ENCODE results near the gene ROR1. TPM values are rescaled to one million over a fixed set of nuclear protein-coding genes. Genes with fewer than 3 reads are reported as not detected.

ROR1 gene
- total and polyA plus RNA-seq, 9 of the 15 experiments (the other 6 are each of a cell fraction or from before 2014, with no cell fraction given) = 0.02 TPM; not detected in 8

- CTCF ChIA-PET (ENCODE audit: low intra/inter-chr PET ratio) = no interaction called here
- H3K4me2 ChIP-seq (ENCODE audit: insufficient read depth, low read length) = no peak overlapping the region
Measured at GRCh38 chr1:63871463-63871862, 97.6 kb downstream of the ROR1 start.

GRCh38 chr1:63873751-63874150, 99.9 kb downstream of the ROR1 start:
- H3K27ac ChIP-seq (ENCODE audit: extremely low read depth, low read depth, low read length) = no peak overlapping the region
- no peaks in the 10 kb centered on the region for H4K20me1 ChIP-seq (replicated peaks; ENCODE audit: control insufficient read depth, insufficient read depth, low read length)
- no peak overlapping the region for H3K4me2 ChIP-seq (ENCODE audit: insufficient read depth, low read length)
- no peak overlapping the region for H2AFZ ChIP-seq (ENCODE audit: low read depth, low read length)
- H3K9me3 ChIP-seq (replicated peaks; ENCODE audit: control insufficient read depth, insufficient read depth, low read depth, low read length) = no peaks in the 10 kb centered on the region
- in situ Hi-C loops (cut with MboI) (no loop called here), intact Hi-C loops (cut with micrococcal nuclease) (no loop called here)
- FAIRE-seq (no peak), ATAC-seq (no peak), DNase-seq (ENCODE audit: extremely low read depth in 1 of 4, low spot score in 3 of 4) (no peak)
- H3K9me1 ChIP-seq (ENCODE audit: control insufficient read depth, insufficient read depth, low read length) = no peaks in the 10 kb centered on the region
- no peaks in the 10 kb centered on the region for H3K27me3 ChIP-seq (ENCODE audit: control insufficient read depth in 2 of 2, insufficient read depth in 2 of 2, low read length in 2 of 2)
- H3K79me2 ChIP-seq (ENCODE audit: control insufficient read depth, insufficient read depth, low read length) = no peaks in the 10 kb centered on the region
- no peaks in the 10 kb centered on the region for H3K36me3 ChIP-seq (ENCODE audit: control insufficient read depth, insufficient read depth, low read length)
- no peaks in the 10 kb centered on the region for H3K4me1 ChIP-seq (replicated peaks in 1 of 2; ENCODE audit: control insufficient read depth in 2 of 2, insufficient read depth in 2 of 2, low read length in 2 of 2)
- 0% methylated on average over 3 of the region's 3 CpGs for WGBS (ENCODE audit: insufficient coverage, low coverage, missing lambda C conversion rate)
- no peak overlapping the region for H3K9ac ChIP-seq (ENCODE audit: insufficient read depth in 1 of 2, low read depth in 2 of 2, low read length in 2 of 2)
- ChIA-PET POLR2A (no interaction called here), CTCF (ENCODE audit: low intra/inter-chr PET ratio) (no interaction called here)
- no peak overlapping the region for H3K4me3 ChIP-seq
- no TSS peak for BruUV-seq (replicated peaks)
- TF ChIP-seq SREBF1 (IDR thresholded peaks at IDR 0.05; ENCODE audit: borderline replicate concordance, low read depth, low read length) (no peak), KDM4B (IDR thresholded peaks at IDR 0.05; ENCODE audit: borderline replicate concordance in 2 of 2, low read depth in 1 of 2) (no peak), ATF4 (CRISPR knock-in tag; IDR thresholded peaks at IDR 0.05) (no peak), ZNF639 (CRISPR knock-in tag; conservative IDR thresholded peaks at IDR 0.05 in 1 of 2, IDR thresholded peaks at IDR 0.05 in 1 of 2) (no peak), ILK (tag; IDR thresholded peaks at IDR 0.05; ENCODE audit: borderline replicate concordance, low read depth) (no peak), MIER1 (IDR thresholded peaks at IDR 0.05; ENCODE audit: low read depth) (no peak), FOXJ3 (CRISPR knock-in tag; IDR thresholded peaks at IDR 0.05) (no peak), ZBTB1 (CRISPR knock-in tag; IDR thresholded peaks at IDR 0.05; ENCODE audit: borderline replicate concordance, low read depth) (no peak)

More at GRCh38 chr1:63871463-63871862, 97.6 kb downstream of the ROR1 start:
- POLR2A ChIA-PET = no interaction called here
- no peaks in the 10 kb centered on the region; a peak in 1 of 5 replicates for H3K27me3 ChIP-seq (ENCODE audit: control insufficient read depth in 2 of 2, insufficient read depth in 2 of 2, low read length in 2 of 2)
- in situ Hi-C loops (cut with MboI) = no loop called here
- BruUV-seq (replicated peaks) = no TSS peak
- 0% methylated on average over 1 of the region's 1 CpG for WGBS (ENCODE audit: insufficient coverage, low coverage, missing lambda C conversion rate)
- no peaks in the 10 kb centered on the region for H3K9me1 ChIP-seq (ENCODE audit: control insufficient read depth, insufficient read depth, low read length)
- DNase-seq (ENCODE audit: extremely low read depth in 1 of 4, low spot score in 3 of 4) = no peak
- no peaks in the 10 kb centered on the region for H3K36me3 ChIP-seq (ENCODE audit: control insufficient read depth, insufficient read depth, low read length)
- no peak for ATAC-seq
- H3K9ac ChIP-seq (ENCODE audit: insufficient read depth in 1 of 2, low read depth in 2 of 2, low read length in 2 of 2) = no peak overlapping the region
- no peak for TF ChIP-seq ZBTB1 (CRISPR knock-in tag; IDR thresholded peaks at IDR 0.05; ENCODE audit: borderline replicate concordance, low read depth)
- TF ChIP-seq MBD2 (IDR thresholded peaks at IDR 0.05; ENCODE audit: borderline replicate concordance, low read depth) = no peak
- no peak for TF ChIP-seq KLF6 (CRISPR knock-in tag; IDR thresholded peaks at IDR 0.05; ENCODE audit: borderline replicate concordance)
- no peak for TF ChIP-seq SNIP1 (IDR thresholded peaks at IDR 0.05; ENCODE audit: low read depth)
- no peak for TF ChIP-seq NRF1 (conservative IDR thresholded peaks at IDR 0.05 in 1 of 2, IDR thresholded peaks at IDR 0.05 in 1 of 2)
- no peaks in the 10 kb centered on the region for H3K4me1 ChIP-seq (replicated peaks in 1 of 2; ENCODE audit: control insufficient read depth in 2 of 2, insufficient read depth in 2 of 2, low read length in 2 of 2)
- no peaks in the 10 kb centered on the region for H4K20me1 ChIP-seq (replicated peaks; ENCODE audit: control insufficient read depth, insufficient read depth, low read length)
- H2AFZ ChIP-seq (ENCODE audit: low read depth, low read length) = no peak overlapping the region
- intact Hi-C loops (cut with micrococcal nuclease) = no loop called here
- H3K4me3 ChIP-seq = no peak overlapping the region
- no peaks in the 10 kb centered on the region for H3K9me3 ChIP-seq (replicated peaks; ENCODE audit: control insufficient read depth, insufficient read depth, low read depth, low read length)
- H3K27ac ChIP-seq (ENCODE audit: extremely low read depth, low read depth, low read length) = no peak overlapping the region
- no peak for FAIRE-seq
- no peaks in the 10 kb centered on the region for H3K79me2 ChIP-seq (ENCODE audit: control insufficient read depth, insufficient read depth, low read length)
